DMS 273 (cell line): Measurements from ENCODE around the gene SVIL.
"Not testable (repeated sequence)": the region's sequence is repeated elsewhere in the genome, so short reads cannot be mapped to it uniquely, and the experiment has no call there.

Experiments
- DNase-seq: peaks from one replicate; lab custom pipeline; 2025; ENCODE audit not compliant: unreplicated experiment; lab: John Stamatoyannopoulos, UW

Gene SVIL

GRCh38 chr10:29469481-29470354, 165.1 kb downstream of the SVIL start:
- DNase-seq: no peak

GRCh38 chr10:29465384-29465783, 169.4 kb downstream of the SVIL start:
- DNase-seq: no peak

- DNase-seq: not testable (repeated sequence)
Measured at GRCh38 chr10:29464671-29465171, 170.1 kb downstream of the SVIL start.

- DNase-seq: no peak
Measured at GRCh38 chr10:29461042-29461441, 173.7 kb downstream of the SVIL start.

- not testable (repeated sequence) for DNase-seq
Measured at GRCh38 chr10:29458190-29458589, 176.6 kb downstream of the SVIL start.

GRCh38 chr10:29455095-29455494, 179.7 kb downstream of the SVIL start:
- no peak for DNase-seq

- no peak for DNase-seq
Measured at GRCh38 chr10:29454250-29454649, 180.5 kb downstream of the SVIL start.

GRCh38 chr10:29452546-29452945, 182.2 kb downstream of the SVIL start:
- no peak for DNase-seq

GRCh38 chr10:29451946-29452345, 182.8 kb downstream of the SVIL start:
- DNase-seq: no peak

- DNase-seq: no peak
Measured at GRCh38 chr10:29450405-29450804, 184.4 kb downstream of the SVIL start.

- DNase-seq: peak; percentile 74
Measured at GRCh38 chr10:29448756-29449592, 185.8 kb downstream of the SVIL start.

GRCh38 chr10:29448125-29448524, 186.6 kb downstream of the SVIL start:
- no peak for DNase-seq

- no peak for DNase-seq
Measured at GRCh38 chr10:29446327-29446726, 188.4 kb downstream of the SVIL start.

GRCh38 chr10:29443745-29444523, 190.8 kb downstream of the SVIL start:
- DNase-seq: peak; percentile 15

GRCh38 chr10:29440981-29441380, 193.8 kb downstream of the SVIL start:
- no peak for DNase-seq

GRCh38 chr10:29439005-29439404, 195.8 kb downstream of the SVIL start:
- not testable (repeated sequence) for DNase-seq

- DNase-seq: no peak
Measured at GRCh38 chr10:29438271-29438670, 196.5 kb downstream of the SVIL start.

GRCh38 chr10:29437871-29438270, 196.9 kb downstream of the SVIL start:
- no peak for DNase-seq

- DNase-seq: no peak
Measured at GRCh38 chr10:29435809-29436501, 198.8 kb downstream of the SVIL start.

GRCh38 chr10:29434111-29434510, 200.7 kb downstream of the SVIL start:
- DNase-seq: no peak
